Breast epithelium (tissue), 3 donors: ENCODE measurements around the gene CLEC18C.

Experiments used
- CTCF ChIP-seq, 3 donors: fragments of 450-650 bp; IDR thresholded peaks; one replicate each; pipeline ENCODE4 v1.5.1; 2016 to 2017; ENCODE audit warnings: antibody characterized with exemption in 3 of 3, mild to moderate bottlenecking in 3 of 3, moderate library complexity in 3 of 3
- POLR2A ChIP-seq: fragments of 450-650 bp; IDR thresholded peaks from one replicate; pipeline ENCODE4 v1.6.1; 2016; ENCODE audit warnings: antibody characterized with exemption, mild to moderate bottlenecking, moderate library complexity
- POLR2AphosphoS5 ChIP-seq, 3 donors: sonication (generic); formaldehyde crosslinking; IDR thresholded peaks; one replicate each; pipeline ENCODE4 v1.6.1; 2017; ENCODE audit warnings: antibody characterized with exemption in 3 of 3

- no peak for TF ChIP-seq CTCF (IDR thresholded peaks at IDR 0.05)
- no peak for TF ChIP-seq POLR2A
- TF ChIP-seq POLR2AphosphoS5 (IDR thresholded peaks at IDR 0.05): no peak
Measured at GRCh38 chr16:70160388-70160787, 13.2 kb upstream of the CLEC18C start.
